M059J (cell line): ENCODE measurements around the gene STXBP5L. TPM values are rescaled to one million over a fixed set of nuclear protein-coding genes. Genes with fewer than 3 reads are reported as not detected.
"Not testable (repeated sequence)": the region's sequence is repeated elsewhere in the genome, so short reads cannot be mapped to it uniquely, and the experiment has no call there.

ENCODE experiments used
- DNase-seq: peaks from one replicate; pipeline ENCODE4 v3.0.0-alpha.2; 2012; ENCODE audit warnings: low read depth
- total RNA-seq: library from RNA; depleted of rRNA; stranded (reverse); fragments of >200 nt; shearing (Covaris generic); gene quantifications from 2 replicates; pipeline ENCODE4 v1.2.3, GENCODE V29; 2014

STXBP5L gene
- total RNA-seq, 1 experiment from 2014 or later, result 0.07 TPM

GRCh38 chr3:121018917-121019321 is 110.9 kb downstream of the STXBP5L start:
- DNase-seq, result no peak

- no peak for DNase-seq
Measured at GRCh38 chr3:121063628-121064027, 155.6 kb downstream of the STXBP5L start.

- no peak for DNase-seq
Measured at GRCh38 chr3:121064121-121064520, 156.1 kb downstream of the STXBP5L start.

DNA sequence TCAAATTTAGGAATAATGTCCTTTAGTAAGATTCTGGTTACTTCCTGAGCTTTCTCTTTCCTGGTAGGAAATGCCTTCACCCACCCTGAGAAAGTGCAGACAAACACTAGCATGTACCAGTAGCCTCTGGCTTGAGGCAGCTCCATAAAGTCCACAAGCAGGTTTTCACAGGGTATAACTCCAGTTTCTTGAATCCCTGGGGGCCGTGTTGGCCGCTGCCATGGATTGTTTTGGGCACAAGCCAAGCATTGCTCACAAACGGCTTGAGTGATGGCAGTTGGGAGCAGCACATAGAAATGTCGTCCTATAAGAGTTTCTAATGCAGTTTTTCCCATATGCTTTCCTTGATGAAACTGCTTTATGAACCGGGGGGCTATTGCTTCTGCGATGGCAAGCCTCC is 164.1 kb downstream of the STXBP5L start:
- DNase-seq, result no peak

DNA sequence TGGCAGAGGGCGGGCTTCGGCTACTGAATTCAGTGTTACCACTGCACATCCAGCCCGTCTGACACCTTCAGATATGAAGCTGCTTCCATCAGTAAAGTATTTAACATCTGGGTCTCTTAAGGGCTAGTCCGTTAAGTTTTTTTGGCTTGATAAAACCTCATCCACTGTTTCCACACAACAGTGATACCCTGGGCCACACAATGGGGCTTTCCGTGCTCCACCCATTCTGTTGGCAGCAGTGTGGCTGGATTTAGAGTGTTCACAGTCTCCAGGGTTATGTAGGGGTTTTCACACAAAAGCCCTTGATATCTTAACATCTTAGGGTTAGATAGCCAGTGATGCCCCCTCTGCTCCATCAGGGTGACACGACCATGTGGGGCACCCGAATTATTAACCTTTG is 165.0 kb downstream of the STXBP5L start:
- DNase-seq, result no peak

- DNase-seq, result no peak
Measured at GRCh38 chr3:121075191-121075590, 167.2 kb downstream of the STXBP5L start.

GRCh38 chr3:121078378-121079101 is 170.5 kb downstream of the STXBP5L start:
- not testable (repeated sequence) for DNase-seq

DNA sequence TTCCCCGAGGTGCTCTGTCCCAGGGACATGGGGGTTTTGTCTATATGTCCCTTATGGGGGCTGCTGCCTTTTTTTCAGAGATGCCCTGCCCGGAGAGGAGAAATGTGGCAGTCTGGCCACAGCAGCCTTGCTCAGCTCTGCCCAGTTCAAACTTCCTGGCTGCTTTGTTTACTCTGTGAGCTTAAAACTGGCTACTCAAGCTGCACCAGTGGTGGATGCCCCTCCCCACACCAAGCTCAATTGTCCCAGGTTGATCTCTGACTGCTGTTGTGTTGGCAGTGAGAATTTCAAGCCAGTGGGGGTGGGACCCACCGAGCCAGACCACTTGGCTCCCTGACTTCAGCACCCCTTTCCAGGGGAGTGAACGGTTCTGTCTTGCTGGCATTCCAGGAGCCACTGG is 188.9 kb downstream of the STXBP5L start:
- no peak for DNase-seq

GRCh38 chr3:121111086-121111485 is 203.1 kb downstream of the STXBP5L start:
- DNase-seq, result not testable (repeated sequence)

DNA sequence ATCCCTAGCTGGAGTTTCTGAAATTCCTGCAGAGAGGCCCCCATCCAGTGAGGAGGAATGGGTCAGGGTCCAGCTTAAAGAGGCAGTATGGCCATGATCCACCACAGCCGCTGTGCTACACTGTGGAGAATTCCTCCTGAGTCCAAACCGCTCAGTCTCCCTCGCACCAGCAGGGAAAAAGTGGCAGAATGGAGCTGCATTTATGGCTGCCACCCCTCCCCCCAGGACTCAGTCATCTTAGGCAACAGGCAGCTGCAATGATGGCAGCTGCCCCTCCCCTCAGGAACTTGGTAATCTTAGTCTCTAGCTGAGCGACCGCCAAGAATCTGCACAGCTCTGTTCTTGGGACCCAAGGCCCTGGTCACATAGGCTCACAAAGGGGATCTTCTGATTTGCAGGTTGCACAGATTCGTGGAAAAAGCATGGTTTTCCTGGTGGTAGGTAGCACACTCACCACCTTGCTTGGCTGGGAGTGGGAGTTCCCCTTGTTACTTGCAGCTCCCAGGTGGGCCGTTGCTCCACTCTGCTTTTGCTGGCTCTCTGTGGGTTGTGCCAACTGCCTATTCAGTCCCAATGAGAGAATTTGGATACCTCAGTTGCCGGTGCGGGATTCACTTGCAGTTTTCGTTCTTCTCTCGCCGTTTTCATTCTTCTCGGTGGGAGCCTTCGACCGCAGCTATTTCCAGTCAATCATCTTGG is 204.1 kb downstream of the STXBP5L start:
- DNase-seq, result no peak

GRCh38 chr3:121126033-121126706 is 218.2 kb downstream of the STXBP5L start:
- no peak for DNase-seq

GRCh38 chr3:121126707-121127035 is 218.7 kb downstream of the STXBP5L start:
- no peak for DNase-seq

- DNase-seq, result peak; percentile 13
Measured at GRCh38 chr3:121152573-121152972, 244.6 kb downstream of the STXBP5L start.

GRCh38 chr3:121153851-121154250 is 245.8 kb downstream of the STXBP5L start:
- DNase-seq, result no peak

DNA sequence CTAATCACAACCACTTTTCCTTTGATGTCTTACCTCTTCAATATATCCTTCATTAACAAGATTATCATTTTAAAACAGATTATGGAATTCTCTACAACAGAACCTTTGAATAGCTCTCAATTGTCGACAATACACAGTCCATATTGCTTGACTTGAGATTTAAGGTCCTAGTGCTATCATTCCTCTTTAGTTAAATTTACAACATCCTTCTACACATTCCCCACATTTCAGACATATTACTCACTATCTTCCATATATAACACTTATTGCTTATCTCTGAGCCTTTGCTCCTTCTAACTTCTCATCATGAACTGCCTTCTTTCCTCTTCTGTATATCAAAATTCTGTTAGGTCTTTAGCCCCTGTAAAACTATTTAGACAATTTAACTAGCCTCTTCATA is 247.0 kb downstream of the STXBP5L start:
- DNase-seq, result no peak

GRCh38 chr3:121165397-121165837 is 257.4 kb downstream of the STXBP5L start:
- peak; percentile 26 for DNase-seq

DNA sequence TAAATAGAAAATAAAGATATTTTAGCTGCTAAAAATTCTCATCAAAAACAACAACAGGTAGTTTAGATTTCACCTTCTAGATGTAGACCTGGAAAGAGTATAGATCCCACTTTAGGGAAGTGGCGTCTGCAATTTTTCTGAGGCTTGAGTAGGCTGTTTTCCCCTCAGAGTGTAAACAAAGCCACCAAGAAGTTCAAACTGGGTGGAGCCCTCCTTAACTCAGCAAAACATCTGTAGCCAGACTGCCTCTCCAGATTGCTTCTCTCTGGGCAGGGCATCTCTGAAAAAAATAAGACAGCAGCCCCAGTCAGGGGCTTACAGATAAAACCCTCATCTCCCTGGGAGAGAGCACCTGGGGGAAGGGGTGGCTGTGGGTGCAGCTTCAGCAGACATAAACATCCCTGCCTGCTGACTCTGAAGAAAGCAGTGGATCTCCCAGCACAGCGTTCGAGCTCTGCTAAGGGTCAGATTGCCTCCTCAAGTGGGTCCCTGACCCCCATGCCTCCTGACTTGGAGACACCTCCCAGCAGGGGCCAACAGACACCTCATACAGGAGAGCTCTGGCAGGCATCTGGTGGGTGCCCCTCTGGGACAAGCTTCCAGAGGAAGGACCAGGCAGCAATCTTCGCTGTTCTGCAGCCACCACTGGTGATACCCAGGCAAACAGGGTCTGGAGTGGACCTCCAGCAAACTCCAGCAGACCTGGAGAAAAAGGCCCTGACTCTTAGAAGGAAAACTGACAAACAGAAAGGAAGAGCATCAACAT is 259.6 kb downstream of the STXBP5L start:
- no peak for DNase-seq

- DNase-seq, result no peak
Measured at GRCh38 chr3:121175083-121175482, 267.1 kb downstream of the STXBP5L start.

GRCh38 chr3:121190626-121191025 is 282.6 kb downstream of the STXBP5L start:
- DNase-seq, result not testable (repeated sequence)

DNA sequence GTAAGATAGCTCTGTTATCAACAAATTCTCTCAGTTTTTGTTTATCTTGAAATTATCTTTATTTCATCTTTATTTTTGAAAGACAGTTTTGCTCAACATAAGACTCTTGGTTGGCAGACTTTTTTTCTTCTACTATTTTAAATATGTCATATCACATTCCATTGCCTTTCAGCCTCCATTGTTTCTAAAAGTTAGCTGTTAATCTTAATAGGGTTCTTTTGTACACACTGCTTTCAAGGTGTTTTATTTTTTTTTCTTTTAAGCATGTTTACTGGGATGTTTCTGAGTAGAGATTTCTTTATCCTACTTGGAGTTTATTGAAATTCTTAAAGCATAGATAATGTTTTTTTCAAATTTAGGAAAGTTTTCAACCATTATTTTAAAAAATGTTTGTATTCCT is 294.6 kb downstream of the STXBP5L start:
- no peak for DNase-seq

DNA sequence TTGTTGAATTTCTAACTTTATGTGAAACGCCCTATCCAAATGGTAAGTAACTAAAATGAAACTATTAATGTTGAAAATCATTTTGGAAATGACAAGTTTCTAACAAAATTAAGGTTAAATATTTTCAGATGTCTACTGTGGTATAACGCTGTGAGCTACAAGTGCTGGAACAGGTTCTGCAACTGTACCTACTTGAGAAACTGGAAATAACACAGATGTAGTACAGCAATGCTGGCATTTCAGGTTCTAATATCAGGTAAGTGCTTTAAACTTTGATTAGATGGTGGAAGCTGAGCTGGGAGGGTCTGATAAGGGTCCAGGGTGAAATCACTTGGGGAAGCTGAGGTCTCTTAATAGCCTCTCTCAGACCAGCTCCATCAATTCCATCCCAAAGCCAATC is 315.1 kb downstream of the STXBP5L start:
- no peak for DNase-seq

- no peak for DNase-seq
Measured at GRCh38 chr3:121228971-121229370, 321.0 kb downstream of the STXBP5L start.
